GM19395 (cell line): Measurements from ENCODE around the gene KLK14.

Source experiments
- ATAC-seq: cut with Tn5 transposase; IDR thresholded peaks from one replicate; pipeline ENCODE4 v1.9.1; 2021; ENCODE audit warnings: mild to moderate bottlenecking, moderate library complexity; ENCODE audit not compliant: unreplicated experiment

The KLK14 gene

DNA sequence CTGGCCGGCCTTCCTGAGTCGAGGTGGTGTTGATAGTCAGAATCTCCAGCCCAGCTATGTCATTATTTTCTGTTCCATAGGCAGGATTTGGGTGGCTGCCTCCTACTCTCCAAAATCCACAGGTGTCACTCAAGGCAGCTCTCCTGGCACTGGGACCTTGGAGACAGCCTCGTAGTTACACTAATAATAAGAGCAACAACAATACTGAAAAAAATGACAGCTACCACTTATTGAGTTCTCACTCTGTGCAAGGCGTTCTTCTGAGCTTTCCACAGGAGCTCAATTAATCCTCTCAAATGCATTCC, 35.7 kb downstream of the KLK14 start:
- no peak for ATAC-seq

DNA sequence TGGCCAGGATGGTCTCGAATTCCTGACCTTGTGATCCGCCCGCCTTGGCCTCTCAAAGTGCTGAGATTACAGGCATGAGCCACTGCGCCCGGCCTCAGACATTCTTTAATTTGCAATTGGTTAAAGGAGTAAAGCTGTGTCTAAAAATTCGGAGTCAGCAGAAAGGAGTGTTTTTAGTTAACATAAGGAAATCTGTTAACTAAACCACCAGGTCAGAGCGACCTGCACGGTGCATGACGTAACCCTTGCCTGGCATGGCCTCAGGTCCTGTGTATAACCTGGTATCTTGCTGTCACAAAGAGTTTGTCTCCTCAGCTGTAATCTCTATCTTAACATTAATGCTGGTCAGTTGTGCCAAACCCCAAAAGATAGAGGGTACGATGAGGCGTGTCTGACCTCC, 38.4 kb downstream of the KLK14 start:
- ATAC-seq: no peak

DNA sequence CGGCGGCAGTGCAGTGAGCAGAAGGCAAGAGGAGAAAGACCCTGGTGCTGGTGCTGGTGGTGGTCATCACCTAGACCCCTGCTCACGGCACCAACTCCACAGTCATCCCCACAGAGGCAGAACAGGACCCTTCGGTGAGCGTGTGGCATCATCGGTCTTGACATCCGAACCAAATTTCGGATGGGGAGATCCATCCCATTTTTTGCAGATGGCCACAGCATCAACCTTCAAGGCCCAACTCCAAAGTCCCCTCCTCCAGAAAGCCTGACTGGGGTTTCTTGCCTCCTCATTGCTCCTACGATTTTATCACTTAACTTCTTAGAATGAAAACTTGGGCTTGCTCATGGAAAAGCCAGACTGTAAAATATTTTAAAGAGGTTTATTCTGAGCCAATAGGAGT, 39.2 kb downstream of the KLK14 start:
- no peak for ATAC-seq

DNA sequence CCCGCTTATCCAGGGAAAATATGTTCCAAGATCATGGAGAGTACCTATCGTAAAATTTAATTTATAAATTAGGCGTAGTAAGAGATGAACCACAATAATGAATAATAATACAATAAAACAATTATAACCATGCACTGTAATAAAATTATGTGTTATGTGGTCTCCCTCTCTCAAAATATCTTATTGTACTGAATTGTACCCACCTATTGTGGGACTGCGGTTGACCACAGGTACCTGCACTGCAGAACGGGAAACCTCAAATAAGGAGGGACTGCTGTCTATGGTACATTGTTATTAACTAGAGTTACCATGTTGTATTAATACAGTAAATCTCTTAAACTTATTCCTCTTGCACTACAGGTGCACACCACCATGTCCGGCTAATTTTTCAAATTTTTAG, 42.5 kb downstream of the KLK14 start:
- no peak for ATAC-seq

DNA sequence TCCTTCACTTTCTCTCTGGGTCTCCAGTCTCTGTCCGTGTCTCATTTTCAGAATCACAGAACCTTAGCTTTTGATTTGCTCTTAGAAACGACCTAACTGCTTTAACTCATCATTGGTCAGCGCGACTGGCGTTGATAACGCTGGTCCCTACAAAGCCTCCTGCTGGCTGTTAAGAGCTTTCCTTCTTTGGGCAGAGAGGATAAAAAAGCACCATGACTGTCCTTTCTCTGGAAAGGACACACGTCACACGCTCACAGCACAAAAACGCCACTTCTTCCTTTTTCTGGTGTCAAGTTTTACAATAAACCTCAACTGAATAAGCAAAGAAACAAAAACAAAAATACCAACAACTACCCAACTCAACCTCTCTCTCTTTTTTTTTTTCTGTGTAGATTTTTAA, 46.2 kb downstream of the KLK14 start:
- no peak for ATAC-seq

DNA sequence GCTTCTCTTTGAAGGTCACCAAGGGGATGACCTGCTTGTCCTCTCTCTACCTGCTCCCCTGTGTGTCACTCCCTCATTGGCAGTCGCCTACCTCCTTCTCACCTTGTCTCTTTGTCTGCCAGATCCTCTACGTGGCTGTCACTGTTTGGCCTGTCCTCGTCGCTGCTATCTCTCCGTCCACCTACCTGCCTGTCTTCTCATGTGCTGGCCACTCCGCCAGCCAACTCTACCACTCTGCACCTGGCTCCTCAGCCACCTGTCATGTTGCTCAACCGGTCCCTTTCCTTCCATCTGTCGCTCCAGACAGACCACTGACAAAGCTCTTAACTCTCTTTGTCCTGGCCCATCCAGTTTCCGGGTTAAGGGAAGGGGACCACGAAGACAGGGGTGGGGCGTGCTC, 48.0 kb downstream of the KLK14 start, which contains the start of gene KLK12:
TSS of gene KLK12 (minus strand) at position 299 of the 400 bp plus-strand sequence. CDS start 381 bp downstream, outside the sequence.
- ATAC-seq: no peak

DNA sequence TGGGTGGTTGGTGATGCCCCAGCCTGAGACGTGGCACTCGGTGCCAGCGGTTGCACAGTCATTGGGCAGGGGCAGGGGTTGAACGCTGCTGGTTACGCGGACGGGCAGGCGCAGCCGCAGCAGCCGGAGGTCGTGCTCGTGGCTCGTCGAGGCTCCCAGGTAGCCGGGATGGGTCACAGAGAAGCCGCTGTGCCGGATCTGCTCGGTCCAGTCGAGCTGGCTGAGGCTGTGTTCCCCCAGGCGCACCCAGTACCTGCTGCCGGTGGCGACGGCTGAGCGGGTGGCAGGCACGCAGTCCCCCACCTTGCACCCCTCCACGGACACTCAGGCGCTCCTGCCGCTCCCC, 50.8 kb downstream of the KLK14 start:
- no peak for ATAC-seq

DNA sequence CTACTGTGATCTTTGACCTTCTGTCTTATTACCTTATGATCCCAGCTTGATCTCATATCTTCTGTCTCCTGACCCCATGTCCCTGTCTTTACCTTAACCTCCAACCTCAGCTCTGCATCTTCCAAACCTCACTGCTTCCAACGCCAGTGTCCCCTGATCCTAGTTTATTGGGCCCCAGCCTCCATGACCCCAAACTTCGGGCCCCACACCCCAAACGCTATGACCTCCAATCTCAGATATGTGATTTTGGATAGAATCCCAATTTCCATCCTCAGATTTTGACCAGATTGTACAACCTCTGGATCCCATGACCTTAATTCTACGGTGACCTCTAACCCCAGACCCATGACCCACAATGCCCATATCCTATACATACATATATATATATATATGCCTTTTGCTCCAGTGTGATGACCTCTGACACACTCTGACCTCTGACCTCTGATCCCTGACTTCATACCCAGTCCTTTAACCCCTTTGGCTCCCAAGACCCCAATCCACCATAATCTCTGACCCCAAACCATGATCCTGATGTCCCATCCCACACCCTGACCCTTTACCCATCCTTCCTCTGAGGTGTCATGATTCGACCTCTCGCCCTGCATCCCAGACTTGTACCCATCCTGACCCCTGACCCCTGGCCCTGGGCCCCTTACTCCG, 51.3 kb downstream of the KLK14 start:
- ATAC-seq: no peak

DNA sequence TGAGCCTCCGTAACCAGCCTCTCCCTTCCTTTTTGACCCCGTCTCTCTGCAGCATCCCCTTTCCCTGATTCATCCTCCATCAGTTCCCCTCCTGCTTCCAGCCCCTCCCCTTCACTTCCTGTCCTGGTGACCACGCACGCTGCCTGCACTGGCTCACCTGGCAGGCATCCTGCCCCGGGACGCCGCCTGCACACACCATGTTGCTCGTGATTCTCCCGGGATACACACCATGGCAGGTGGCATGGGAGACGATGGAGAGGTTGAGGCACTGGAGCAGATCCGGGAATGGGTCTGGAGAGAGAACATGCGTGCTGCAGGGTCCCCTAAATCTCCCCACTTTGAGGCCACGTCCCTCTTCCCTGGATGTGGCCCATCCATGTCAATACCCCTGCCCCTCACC, 52.1 kb downstream of the KLK14 start:
- no peak for ATAC-seq

DNA sequence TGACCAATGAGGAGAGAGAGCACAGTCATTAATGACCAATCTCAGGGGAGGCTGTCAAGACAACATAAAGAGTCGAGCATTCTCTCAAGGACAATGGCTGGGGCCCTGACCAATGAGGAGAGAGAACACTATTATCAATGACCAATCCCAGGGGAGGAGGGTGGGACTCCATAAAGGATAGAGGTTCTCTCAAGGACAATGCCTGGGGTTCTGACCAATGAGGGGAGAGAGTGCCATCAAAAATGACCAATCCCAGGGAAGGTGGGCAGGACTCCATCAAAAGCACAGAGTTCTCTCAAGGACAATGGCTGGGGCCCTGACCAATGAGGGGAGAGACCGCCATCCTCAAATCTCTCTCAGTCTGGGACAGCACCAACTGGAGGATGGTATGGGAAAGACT, 53.0 kb downstream of the KLK14 start:
- no peak for ATAC-seq
